ENCODE measurements around the gene TMX4.

DNA sequence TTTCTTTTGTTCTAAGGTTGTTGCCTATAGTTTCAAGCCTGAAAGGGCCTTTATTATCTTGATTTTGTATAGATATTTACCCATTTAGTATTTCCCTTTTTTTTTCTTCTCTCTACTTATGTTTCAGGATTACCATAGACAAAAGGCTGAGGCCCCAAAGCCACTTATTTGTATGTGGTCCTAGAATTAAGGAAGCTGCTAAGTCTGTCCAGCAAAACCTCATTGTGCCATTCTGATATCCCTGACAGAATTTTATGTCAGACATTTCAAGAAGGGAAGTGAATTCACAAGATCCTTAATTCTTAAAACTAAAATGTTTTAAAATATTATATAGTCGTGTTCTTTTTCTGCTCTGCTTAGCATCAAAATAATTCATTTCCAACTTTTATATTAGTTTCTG lies 86.2 kb downstream of the TMX4 start:
- no peak for TF ChIP-seq EZH2phosphoT487 (IDR thresholded peaks at IDR 0.05; ENCODE audit: borderline replicate concordance, low read length)
- TF ChIP-seq, protein P1, sequence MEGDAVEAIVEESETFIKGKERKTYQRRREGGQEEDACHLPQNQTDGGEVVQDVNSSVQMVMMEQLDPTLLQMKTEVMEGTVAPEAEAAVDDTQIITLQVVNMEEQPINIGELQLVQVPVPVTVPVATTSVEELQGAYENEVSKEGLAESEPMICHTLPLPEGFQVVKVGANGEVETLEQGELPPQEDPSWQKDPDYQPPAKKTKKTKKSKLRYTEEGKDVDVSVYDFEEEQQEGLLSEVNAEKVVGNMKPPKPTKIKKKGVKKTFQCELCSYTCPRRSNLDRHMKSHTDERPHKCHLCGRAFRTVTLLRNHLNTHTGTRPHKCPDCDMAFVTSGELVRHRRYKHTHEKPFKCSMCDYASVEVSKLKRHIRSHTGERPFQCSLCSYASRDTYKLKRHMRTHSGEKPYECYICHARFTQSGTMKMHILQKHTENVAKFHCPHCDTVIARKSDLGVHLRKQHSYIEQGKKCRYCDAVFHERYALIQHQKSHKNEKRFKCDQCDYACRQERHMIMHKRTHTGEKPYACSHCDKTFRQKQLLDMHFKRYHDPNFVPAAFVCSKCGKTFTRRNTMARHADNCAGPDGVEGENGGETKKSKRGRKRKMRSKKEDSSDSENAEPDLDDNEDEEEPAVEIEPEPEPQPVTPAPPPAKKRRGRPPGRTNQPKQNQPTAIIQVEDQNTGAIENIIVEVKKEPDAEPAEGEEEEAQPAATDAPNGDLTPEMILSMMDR (IDR thresholded peaks at IDR 0.05; ENCODE audit: low read depth, low read length, poor library complexity, severe bottlenecking) = no peak
